Measurements from ENCODE around the gene CAST. TPM values are rescaled to one million over a fixed set of nuclear protein-coding genes. Genes with fewer than 3 reads are reported as not detected.
"Not testable (repeated sequence)": the region's sequence is repeated elsewhere in the genome, so short reads cannot be mapped to it uniquely, and the experiment has no call there.

Gene CAST
- total RNA-seq, 1 experiment from 2014 or later, result 68.2 TPM

DNA sequence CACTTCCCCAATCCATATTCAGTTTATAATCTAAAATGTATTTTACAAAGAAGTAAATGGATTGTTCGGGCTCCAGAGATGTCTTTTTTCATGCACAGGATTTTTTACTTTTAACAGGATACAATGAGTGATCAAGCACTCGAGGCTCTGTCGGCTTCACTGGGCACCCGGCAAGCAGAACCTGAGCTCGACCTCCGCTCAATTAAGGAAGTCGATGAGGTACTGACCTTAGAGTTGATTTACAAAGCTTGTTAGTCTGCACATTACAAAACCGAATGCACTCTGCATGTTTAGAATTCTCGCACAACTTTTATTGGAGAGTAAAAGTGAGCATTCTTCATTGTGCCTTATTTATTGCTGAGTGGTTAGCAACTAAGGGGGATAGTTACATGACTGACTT, 80.4 kb downstream of the CAST start:
- H3K27ac ChIP-seq (ENCODE audit: low read length), result no peak overlapping the region
- no peaks in the 10 kb centered on the region for H3K79me2 ChIP-seq (ENCODE audit: low read length)
- H3K4me2 ChIP-seq (ENCODE audit: low read depth, low read length, poor library complexity, severe bottlenecking), result no peak overlapping the region
- H2AFZ ChIP-seq (ENCODE audit: low read length), result no peak overlapping the region
- H3K27me3 ChIP-seq (ENCODE audit: low read length), result no peaks in the 10 kb centered on the region
- peaks cover 6% of the 10 kb centered on the region; the same call in 1 of the 2 replicates for H3K36me3 ChIP-seq (ENCODE audit: insufficient read depth, low read length)
- no peaks in the 10 kb centered on the region for H4K20me1 ChIP-seq (ENCODE audit: insufficient read depth, low read depth, low read length)
- H3K9ac ChIP-seq (ENCODE audit: low read length), result no peak overlapping the region
- DNase-seq, result no peak
- no peaks in the 10 kb centered on the region for H3K9me3 ChIP-seq (ENCODE audit: low read length)
- H3K4me1 ChIP-seq (ENCODE audit: low read length), result no peaks in the 10 kb centered on the region
- no peak overlapping the region for H3K4me3 ChIP-seq (ENCODE audit: low read length)
- H3K9me2 ChIP-seq (replicated peaks; ENCODE audit: insufficient read depth, low read length), result no peaks in the 10 kb centered on the region

DNA sequence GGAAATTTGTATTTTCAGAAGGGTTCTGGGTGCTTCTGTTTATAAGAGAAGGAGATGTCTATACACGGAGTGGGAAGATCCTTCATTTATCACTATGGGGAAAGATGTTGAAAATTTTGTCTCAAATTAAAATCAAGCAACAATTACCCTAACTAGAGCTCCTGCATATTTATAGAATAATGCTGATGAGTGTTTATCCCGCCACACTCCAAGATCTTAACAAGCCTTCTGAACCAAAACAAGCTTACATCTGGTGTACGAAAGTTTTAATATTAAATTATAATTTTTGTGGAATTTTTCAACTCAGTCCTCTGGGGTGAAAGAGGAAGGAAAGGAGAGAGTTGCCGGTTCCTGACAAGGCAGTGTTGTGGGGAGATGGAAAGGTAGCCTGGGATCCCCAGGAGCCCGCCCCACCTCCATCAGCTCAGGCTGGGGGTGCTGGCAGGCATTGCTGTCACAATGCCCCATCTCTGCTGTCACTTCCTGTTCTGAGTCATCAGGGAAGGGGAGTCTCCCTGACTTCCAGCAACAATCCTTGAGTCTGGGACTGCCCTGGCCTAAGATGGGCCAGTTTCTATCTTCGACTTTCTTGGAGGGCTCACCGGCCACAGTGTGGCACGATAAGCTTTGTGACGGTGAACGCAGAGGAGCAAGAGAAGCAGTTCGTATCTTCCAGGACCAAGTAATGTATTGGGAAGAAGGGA, 81.0 kb downstream of the CAST start:
- no peak overlapping the region for H3K9ac ChIP-seq (ENCODE audit: low read length)
- no peak overlapping the region for H2AFZ ChIP-seq (ENCODE audit: low read length)
- no peak overlapping the region for H3K4me3 ChIP-seq (ENCODE audit: low read length)
- H3K27me3 ChIP-seq (ENCODE audit: low read length), result no peaks in the 10 kb centered on the region
- no peaks in the 10 kb centered on the region for H3K9me3 ChIP-seq (ENCODE audit: low read length)
- H4K20me1 ChIP-seq (ENCODE audit: insufficient read depth, low read depth, low read length), result no peaks in the 10 kb centered on the region
- H3K9me2 ChIP-seq (replicated peaks; ENCODE audit: insufficient read depth, low read length), result no peaks in the 10 kb centered on the region
- H3K79me2 ChIP-seq (ENCODE audit: low read length), result no peaks in the 10 kb centered on the region
- H3K27ac ChIP-seq (ENCODE audit: low read length), result no peak overlapping the region
- H3K4me1 ChIP-seq (ENCODE audit: low read length), result no peaks in the 10 kb centered on the region
- DNase-seq, result no peak
- H3K4me2 ChIP-seq (ENCODE audit: low read depth, low read length, poor library complexity, severe bottlenecking), result no peak overlapping the region
- H3K36me3 ChIP-seq (ENCODE audit: insufficient read depth, low read length), result peaks cover 6% of the 10 kb centered on the region; the same call in 1 of the 2 replicates

DNA sequence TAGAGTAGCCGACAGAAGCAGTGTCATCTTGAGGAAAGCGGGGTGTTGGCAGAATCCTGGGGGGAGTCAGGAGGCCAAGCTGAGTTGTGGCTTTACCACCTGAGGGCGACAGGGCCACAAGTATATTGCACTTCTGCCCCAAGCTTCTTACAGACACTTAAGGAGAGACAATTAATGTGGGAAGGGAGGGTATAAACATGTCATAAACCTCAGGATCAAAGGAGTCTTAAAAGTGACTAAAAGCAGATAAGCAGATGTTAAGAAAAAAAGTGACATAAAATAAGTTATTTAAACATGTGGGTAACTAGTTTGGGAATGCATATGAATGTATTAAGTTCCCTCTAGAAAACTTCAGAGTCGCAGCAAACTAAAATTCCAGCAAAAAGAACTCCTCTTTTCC, 81.6 kb downstream of the CAST start:
- H3K4me1 ChIP-seq (ENCODE audit: low read length), result no peaks in the 10 kb centered on the region
- peaks cover 6% of the 10 kb centered on the region; the same call in 1 of the 2 replicates for H3K36me3 ChIP-seq (ENCODE audit: insufficient read depth, low read length)
- H2AFZ ChIP-seq (ENCODE audit: low read length), result no peak overlapping the region
- no peaks in the 10 kb centered on the region for H3K9me2 ChIP-seq (replicated peaks; ENCODE audit: insufficient read depth, low read length)
- no peaks in the 10 kb centered on the region for H3K79me2 ChIP-seq (ENCODE audit: low read length)
- no peak for DNase-seq
- H3K4me3 ChIP-seq (ENCODE audit: low read length), result no peak overlapping the region
- no peaks in the 10 kb centered on the region for H3K9me3 ChIP-seq (ENCODE audit: low read length)
- H3K27me3 ChIP-seq (ENCODE audit: low read length), result no peaks in the 10 kb centered on the region
- no peak overlapping the region for H3K9ac ChIP-seq (ENCODE audit: low read length)
- H3K27ac ChIP-seq (ENCODE audit: low read length), result no peak overlapping the region
- H3K4me2 ChIP-seq (ENCODE audit: low read depth, low read length, poor library complexity, severe bottlenecking), result no peak overlapping the region
- H4K20me1 ChIP-seq (ENCODE audit: insufficient read depth, low read depth, low read length), result no peaks in the 10 kb centered on the region

DNA sequence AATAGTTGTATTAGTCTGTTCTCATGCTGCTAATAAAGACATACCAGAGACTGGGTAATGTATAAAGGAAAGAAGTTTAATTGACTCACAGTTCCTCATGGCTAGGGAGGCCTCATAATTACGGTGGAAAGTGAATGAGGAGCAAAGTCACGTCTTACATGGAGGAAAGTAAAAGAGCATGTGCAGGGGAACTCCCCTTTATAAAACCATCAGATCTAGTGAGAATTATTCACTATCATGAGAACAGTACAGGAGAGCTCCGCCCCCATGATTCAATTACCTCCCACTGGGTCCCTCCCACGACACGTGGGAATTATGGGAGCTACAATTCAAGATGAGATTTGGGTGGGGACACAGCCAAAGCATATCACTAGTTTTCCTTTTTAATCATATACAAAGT, 82.0 kb downstream of the CAST start:
- H3K36me3 ChIP-seq (ENCODE audit: insufficient read depth, low read length); H3K4me2 ChIP-seq (ENCODE audit: low read depth, low read length, poor library complexity, severe bottlenecking): not testable (repeated sequence)

GRCh38 chr5:96745025-96745424, 82.8 kb downstream of the CAST start:
- Histone ChIP-seq H3K4me1 (ENCODE audit: low read length) (no peaks in the 10 kb centered on the region), H3K4me2 (ENCODE audit: low read depth, low read length, poor library complexity, severe bottlenecking) (no peak overlapping the region), H3K9me2 (replicated peaks; ENCODE audit: insufficient read depth, low read length) (no peaks in the 10 kb centered on the region), H4K20me1 (ENCODE audit: insufficient read depth, low read depth, low read length) (no peaks in the 10 kb centered on the region), H3K27ac (ENCODE audit: low read length) (no peak overlapping the region), H3K4me3 (ENCODE audit: low read length) (no peak overlapping the region), H3K36me3 (ENCODE audit: insufficient read depth, low read length) (peaks cover 6% of the 10 kb centered on the region; the same call in 1 of the 2 replicates), H3K79me2 (ENCODE audit: low read length) (no peaks in the 10 kb centered on the region), H3K9me3 (ENCODE audit: low read length) (no peaks in the 10 kb centered on the region), H2AFZ (ENCODE audit: low read length) (no peak overlapping the region), H3K9ac (ENCODE audit: low read length) (no peak overlapping the region), H3K27me3 (ENCODE audit: low read length) (no peaks in the 10 kb centered on the region)
- DNase-seq, result no peak

More for the DNA sequence above, 82.0 kb downstream of the CAST start:
- not testable (repeated sequence) for H3K9me2 ChIP-seq (replicated peaks; ENCODE audit: insufficient read depth, low read length); H3K27me3 ChIP-seq (ENCODE audit: low read length); DNase-seq; H3K9me3 ChIP-seq (ENCODE audit: low read length); H3K79me2 ChIP-seq (ENCODE audit: low read length); H2AFZ ChIP-seq (ENCODE audit: low read length); H3K9ac ChIP-seq (ENCODE audit: low read length); H4K20me1 ChIP-seq (ENCODE audit: insufficient read depth, low read depth, low read length); H3K27ac ChIP-seq (ENCODE audit: low read length); H3K4me1 ChIP-seq (ENCODE audit: low read length); H3K4me3 ChIP-seq (ENCODE audit: low read length)

- no peak overlapping the region for H3K9ac ChIP-seq (ENCODE audit: low read length)
- DNase-seq, result no peak
- no peaks in the 10 kb centered on the region for H3K9me3 ChIP-seq (ENCODE audit: low read length)
- H3K27me3 ChIP-seq (ENCODE audit: low read length), result no peaks in the 10 kb centered on the region
- H3K79me2 ChIP-seq (ENCODE audit: low read length), result no peaks in the 10 kb centered on the region
- H2AFZ ChIP-seq (ENCODE audit: low read length), result no peak overlapping the region
- H3K4me2 ChIP-seq (ENCODE audit: low read depth, low read length, poor library complexity, severe bottlenecking), result no peak overlapping the region
- H3K27ac ChIP-seq (ENCODE audit: low read length), result no peak overlapping the region
- H3K9me2 ChIP-seq (replicated peaks; ENCODE audit: insufficient read depth, low read length), result no peaks in the 10 kb centered on the region
- no peaks in the 10 kb centered on the region for H3K4me1 ChIP-seq (ENCODE audit: low read length)
- H3K4me3 ChIP-seq (ENCODE audit: low read length), result no peak overlapping the region
- peaks cover 6% of the 10 kb centered on the region; the same call in 1 of the 2 replicates for H3K36me3 ChIP-seq (ENCODE audit: insufficient read depth, low read length)
- no peaks in the 10 kb centered on the region for H4K20me1 ChIP-seq (ENCODE audit: insufficient read depth, low read depth, low read length)
Observed at GRCh38 chr5:96745844-96746531, 83.8 kb downstream of the CAST start.

DNA sequence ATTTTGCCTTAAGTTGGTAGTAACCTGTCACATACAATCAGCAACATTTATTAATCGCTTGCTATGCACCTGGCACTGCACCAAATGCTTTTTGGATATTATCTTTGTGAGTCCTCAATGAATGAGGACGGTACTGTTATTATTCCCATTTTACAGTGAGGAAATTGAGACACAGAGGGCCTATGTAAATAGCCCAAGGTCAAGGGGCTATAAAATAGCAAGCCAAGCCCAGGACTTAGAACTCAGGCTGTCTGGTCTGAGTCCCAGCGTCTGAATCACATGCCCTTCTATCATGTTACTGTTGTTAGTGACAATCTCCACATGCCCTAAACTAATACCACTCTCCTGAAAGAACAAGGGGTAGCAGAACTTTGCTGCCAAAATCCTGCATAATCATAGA, 85.5 kb downstream of the CAST start:
- H3K9ac ChIP-seq (ENCODE audit: low read length), result no peak overlapping the region
- H2AFZ ChIP-seq (ENCODE audit: low read length), result no peak overlapping the region
- no peak overlapping the region for H3K4me2 ChIP-seq (ENCODE audit: low read depth, low read length, poor library complexity, severe bottlenecking)
- no peaks in the 10 kb centered on the region for H3K9me3 ChIP-seq (ENCODE audit: low read length)
- no peaks in the 10 kb centered on the region for H3K9me2 ChIP-seq (replicated peaks; ENCODE audit: insufficient read depth, low read length)
- DNase-seq, result no peak
- H3K79me2 ChIP-seq (ENCODE audit: low read length), result no peaks in the 10 kb centered on the region
- H3K27me3 ChIP-seq (ENCODE audit: low read length), result no peaks in the 10 kb centered on the region
- H3K27ac ChIP-seq (ENCODE audit: low read length), result no peak overlapping the region
- H3K4me1 ChIP-seq (ENCODE audit: low read length), result no peaks in the 10 kb centered on the region
- no peak overlapping the region for H3K4me3 ChIP-seq (ENCODE audit: low read length)
- no peaks in the 10 kb centered on the region for H4K20me1 ChIP-seq (ENCODE audit: insufficient read depth, low read depth, low read length)
- H3K36me3 ChIP-seq (ENCODE audit: insufficient read depth, low read length), result peaks cover 3% of the 10 kb centered on the region; the same call in 1 of the 2 replicates

DNA sequence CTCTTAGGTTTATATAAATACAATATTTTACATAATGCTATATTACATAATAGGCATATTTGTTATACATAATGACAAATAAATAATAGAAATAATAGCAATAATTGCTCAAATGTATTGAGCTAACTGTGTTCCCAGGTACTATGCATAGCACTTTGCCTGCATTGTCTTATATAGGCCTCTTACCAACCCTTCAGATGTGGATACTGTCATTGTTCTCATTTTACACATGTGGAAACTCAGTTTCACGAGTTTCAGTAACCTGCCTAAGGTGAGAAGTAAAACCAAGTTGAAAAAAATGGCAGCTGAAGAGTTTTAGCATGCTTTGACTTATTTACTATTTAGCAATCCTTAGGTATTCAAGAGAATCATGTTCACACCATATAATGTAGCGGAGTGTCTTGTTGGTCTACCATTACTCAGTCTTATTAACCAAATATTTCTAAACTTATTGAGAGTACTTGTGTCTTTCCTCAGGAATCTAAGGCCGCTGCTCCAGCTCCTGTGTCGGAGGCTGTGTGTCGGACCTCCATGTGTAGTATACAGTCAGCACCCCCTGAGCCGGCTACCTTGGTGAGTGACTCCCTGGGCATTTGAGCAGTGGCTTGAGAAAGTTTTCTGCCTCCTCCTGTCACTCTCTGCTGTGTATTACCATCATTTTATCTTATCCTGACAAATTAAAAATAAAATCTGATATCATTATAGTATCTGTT, 88.1 kb downstream of the CAST start:
- Histone ChIP-seq H3K9me3 (ENCODE audit: low read length) (no peaks in the 10 kb centered on the region), H3K4me1 (ENCODE audit: low read length) (no peaks in the 10 kb centered on the region), H3K9ac (ENCODE audit: low read length) (no peak overlapping the region), H4K20me1 (ENCODE audit: insufficient read depth, low read depth, low read length) (no peaks in the 10 kb centered on the region), H3K27me3 (ENCODE audit: low read length) (no peaks in the 10 kb centered on the region), H3K4me3 (ENCODE audit: low read length) (no peak overlapping the region), H3K4me2 (ENCODE audit: low read depth, low read length, poor library complexity, severe bottlenecking) (no peak overlapping the region), H3K27ac (ENCODE audit: low read length) (no peak overlapping the region), H3K79me2 (ENCODE audit: low read length) (no peaks in the 10 kb centered on the region), H3K36me3 (ENCODE audit: insufficient read depth, low read length) (peaks cover 4% of the 10 kb centered on the region; the same call in 1 of the 2 replicates), H2AFZ (ENCODE audit: low read length) (no peak overlapping the region), H3K9me2 (replicated peaks; ENCODE audit: insufficient read depth, low read length) (no peaks in the 10 kb centered on the region)
- no peak for DNase-seq

Data from Karpas-422 (cell line).